Measurements from ENCODE around the gene KIAA1217. TPM values are rescaled to one million over a fixed set of nuclear protein-coding genes. Genes with fewer than 3 reads are reported as not detected.

Gene KIAA1217
- total and polyA plus RNA-seq, 2 of the 4 experiments (the other 2 are of a cell fraction): 3.4 to 4.4 TPM

DNA sequence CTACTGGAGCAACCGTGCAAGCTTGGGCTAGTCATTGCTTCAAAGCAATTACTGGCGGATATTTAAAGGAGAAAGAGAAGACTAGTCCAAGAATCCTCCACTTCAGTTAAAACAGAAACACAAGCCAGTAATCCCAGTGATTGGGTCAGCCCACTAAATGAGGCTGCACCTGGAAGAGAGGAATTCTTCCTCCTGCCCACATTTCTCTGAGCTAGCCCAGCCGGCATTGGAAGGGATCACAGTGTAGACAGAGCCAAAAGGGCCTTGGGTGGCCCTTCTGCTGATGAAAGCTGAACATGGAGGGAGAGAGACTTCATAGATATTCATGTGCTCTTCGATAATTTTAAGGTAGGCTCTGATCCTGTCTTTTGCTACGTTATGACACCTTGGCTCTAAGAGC lies 228.4 kb downstream of the KIAA1217 start:
- Histone ChIP-seq H2BK5ac (ENCODE audit: low read depth, low read length, poor library complexity, severe bottlenecking) (no peak overlapping the region), H3K4ac (ENCODE audit: low read depth, low read length) (no peak overlapping the region), H2BK20ac (ENCODE audit: low read depth, low read length) (peak overlapping the region; percentile 0; the same call in 1 of the 2 replicates), H4K5ac (ENCODE audit: low read depth, low read length) (no peak overlapping the region), H3K27ac (ENCODE audit: insufficient read depth, low read length) (no peak overlapping the region), H3K4me2 (ENCODE audit: low read depth, low read length) (no peak overlapping the region), H3K14ac (replicated peaks; ENCODE audit: low read depth, low read length) (no peak overlapping the region), H3K18ac (ENCODE audit: low read depth, low read length) (no peak overlapping the region), H3K9ac (ENCODE audit: low read depth, low read length) (no peak overlapping the region), H3K36me3 (ENCODE audit: control insufficient read depth, insufficient read depth, low read length) (no peaks in the 10 kb centered on the region), H2AK5ac (ENCODE audit: low read depth, low read length) (no peak overlapping the region), H4K8ac (ENCODE audit: low read depth in 2 of 2, low read length in 2 of 2) (no peak overlapping the region), H2BK120ac (ENCODE audit: low read depth, low read length) (peak overlapping the region; percentile 3; the same call in 1 of the 2 replicates), H3K4me1 (ENCODE audit: control insufficient read depth, insufficient read depth, low read length) (peaks cover 7% of the 10 kb centered on the region; the same call in 1 of the 2 replicates), H3K9me1 (ENCODE audit: insufficient read depth, low read length) (peaks cover 13% of the 10 kb centered on the region), H2AK9ac (replicated peaks; ENCODE audit: low read depth, low read length, poor library complexity) (no peak overlapping the region), H3K9me3 (ENCODE audit: control insufficient read depth, insufficient read depth, low read length) (no peaks in the 10 kb centered on the region), H3K4me3 (ENCODE audit: insufficient read depth, low read depth, low read length) (no peak overlapping the region), H4K91ac (ENCODE audit: insufficient read depth, low read depth, low read length) (no peak overlapping the region), H2BK15ac (ENCODE audit: low read depth, low read length) (no peak overlapping the region), H3K27me3 (ENCODE audit: control insufficient read depth, insufficient read depth, low read length) (no peaks in the 10 kb centered on the region), H3K56ac (ENCODE audit: extremely low read depth, insufficient read depth, low read length) (no peak overlapping the region), H3K23ac (ENCODE audit: low read depth, low read length) (no peak overlapping the region), H2AFZ (replicated peaks; ENCODE audit: low read length, poor library complexity) (no peak overlapping the region), H4K20me1 (ENCODE audit: insufficient read depth, low read length) (no peaks in the 10 kb centered on the region), H3K79me1 (ENCODE audit: low read depth in 1 of 2, low read length in 2 of 2) (no peaks in the 10 kb centered on the region)
- intact Hi-C loops (cut with micrococcal nuclease) (no loop called here), dilution Hi-C loops (cut with HindIII; ENCODE audit: low sequenced_read_pairs, unreplicated experiment) (no loop called here), in situ Hi-C loops (cut with MboI; ENCODE audit: low sequenced_read_pairs) (no loop called here)
- no peak for DNase-seq
- POLR2A ChIA-PET (ENCODE audit: unreplicated experiment): interaction anchor here (0.8 kb wide), 1 partner anchor 8 kb away, joined by 3 read pairs; no protein-coding TSS in a partner anchor
- BruUV-seq (replicated peaks): no TSS peak
- TF ChIP-seq, protein P1, sequence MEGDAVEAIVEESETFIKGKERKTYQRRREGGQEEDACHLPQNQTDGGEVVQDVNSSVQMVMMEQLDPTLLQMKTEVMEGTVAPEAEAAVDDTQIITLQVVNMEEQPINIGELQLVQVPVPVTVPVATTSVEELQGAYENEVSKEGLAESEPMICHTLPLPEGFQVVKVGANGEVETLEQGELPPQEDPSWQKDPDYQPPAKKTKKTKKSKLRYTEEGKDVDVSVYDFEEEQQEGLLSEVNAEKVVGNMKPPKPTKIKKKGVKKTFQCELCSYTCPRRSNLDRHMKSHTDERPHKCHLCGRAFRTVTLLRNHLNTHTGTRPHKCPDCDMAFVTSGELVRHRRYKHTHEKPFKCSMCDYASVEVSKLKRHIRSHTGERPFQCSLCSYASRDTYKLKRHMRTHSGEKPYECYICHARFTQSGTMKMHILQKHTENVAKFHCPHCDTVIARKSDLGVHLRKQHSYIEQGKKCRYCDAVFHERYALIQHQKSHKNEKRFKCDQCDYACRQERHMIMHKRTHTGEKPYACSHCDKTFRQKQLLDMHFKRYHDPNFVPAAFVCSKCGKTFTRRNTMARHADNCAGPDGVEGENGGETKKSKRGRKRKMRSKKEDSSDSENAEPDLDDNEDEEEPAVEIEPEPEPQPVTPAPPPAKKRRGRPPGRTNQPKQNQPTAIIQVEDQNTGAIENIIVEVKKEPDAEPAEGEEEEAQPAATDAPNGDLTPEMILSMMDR (conservative IDR thresholded peaks at IDR 0.05; ENCODE audit: low read depth, low read length): no peak
- TF ChIP-seq, protein P2, sequence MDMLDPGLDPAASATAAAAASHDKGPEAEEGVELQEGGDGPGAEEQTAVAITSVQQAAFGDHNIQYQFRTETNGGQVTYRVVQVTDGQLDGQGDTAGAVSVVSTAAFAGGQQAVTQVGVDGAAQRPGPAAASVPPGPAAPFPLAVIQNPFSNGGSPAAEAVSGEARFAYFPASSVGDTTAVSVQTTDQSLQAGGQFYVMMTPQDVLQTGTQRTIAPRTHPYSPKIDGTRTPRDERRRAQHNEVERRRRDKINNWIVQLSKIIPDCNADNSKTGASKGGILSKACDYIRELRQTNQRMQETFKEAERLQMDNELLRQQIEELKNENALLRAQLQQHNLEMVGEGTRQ (IDR thresholded peaks at IDR 0.05; ENCODE audit: low read depth, low read length): no peak
- TF ChIP-seq ELK1 (IDR thresholded peaks at IDR 0.05; ENCODE audit: borderline replicate concordance, low read depth, low read length) (no peak), FOS (IDR thresholded peaks at IDR 0.05; ENCODE audit: low read depth, low read length) (no peak), RCOR1 (IDR thresholded peaks at IDR 0.05; ENCODE audit: insufficient replicate concordance, low read length) (no peak), RAD21 (IDR thresholded peaks at IDR 0.05; ENCODE audit: low read length) (no peak), MAFK (IDR thresholded peaks at IDR 0.05; ENCODE audit: low read depth, low read length) (no peak), CHD1 (IDR thresholded peaks at IDR 0.05; ENCODE audit: low read depth, low read length) (no peak), NFE2L2 (IDR thresholded peaks at IDR 0.05; ENCODE audit: low read depth, low read length) (no peak), BHLHE40 (IDR thresholded peaks at IDR 0.05; ENCODE audit: low read depth, low read length) (no peak), SMC3 (IDR thresholded peaks at IDR 0.05; ENCODE audit: low read depth, low read length) (no peak), CEBPB (IDR thresholded peaks at IDR 0.05; ENCODE audit: low read depth, low read length) (no peak), POLR2A (IDR thresholded peaks at IDR 0.05; ENCODE audit: low read depth, low read length) (no peak), RFX5 (IDR thresholded peaks at IDR 0.05; ENCODE audit: low read depth, low read length) (no peak)
- CTCF ChIA-PET: no interaction called here
- no CpG with 5 or more reads among the region's 5 CpGs for WGBS, 2 experiments (ENCODE audit: extremely low coverage in 2 of 2, insufficient read length in 1 of 2)
- no peak for ATAC-seq (ENCODE audit: low read depth)
